GM12865 (cell line): ENCODE measurements around the gene MINK1.

Experiments
- DNase-seq: peaks from one replicate; pipeline ENCODE4 v3.0.0; 2010; ENCODE audit warnings: low read depth
- H3K4me3 ChIP-seq: 2 replicates; pipeline ENCODE4 v1.5.1; 2011; ENCODE audit warnings: mild to moderate bottlenecking, low read depth, low read length, control low read depth
- TF ChIP-seq, protein P1 (sequence below): IDR thresholded peaks from 2 replicates; pipeline ENCODE4 v1.5.1; 2011; ENCODE audit warnings: low read length, control low read depth, low read depth, inconsistent platforms; ENCODE audit not compliant: insufficient read depth; ENCODE audit errors: missing control alignments

MINK1 gene

DNA sequence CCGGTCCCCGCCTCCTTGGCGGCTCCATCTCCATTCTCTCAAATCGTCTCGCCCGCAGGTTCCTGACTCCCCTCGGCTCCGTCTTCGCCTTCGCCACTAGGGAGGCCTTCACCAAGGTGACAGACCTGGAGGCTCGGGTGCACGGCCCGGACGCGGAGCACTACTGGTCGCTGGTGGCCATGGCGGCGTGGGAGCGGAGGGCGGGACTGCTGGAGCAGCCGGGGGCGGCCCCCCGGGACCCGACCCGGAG, 43.5 kb upstream of the MINK1 start:
- DNase-seq, result no peak
- TF ChIP-seq, protein P1, sequence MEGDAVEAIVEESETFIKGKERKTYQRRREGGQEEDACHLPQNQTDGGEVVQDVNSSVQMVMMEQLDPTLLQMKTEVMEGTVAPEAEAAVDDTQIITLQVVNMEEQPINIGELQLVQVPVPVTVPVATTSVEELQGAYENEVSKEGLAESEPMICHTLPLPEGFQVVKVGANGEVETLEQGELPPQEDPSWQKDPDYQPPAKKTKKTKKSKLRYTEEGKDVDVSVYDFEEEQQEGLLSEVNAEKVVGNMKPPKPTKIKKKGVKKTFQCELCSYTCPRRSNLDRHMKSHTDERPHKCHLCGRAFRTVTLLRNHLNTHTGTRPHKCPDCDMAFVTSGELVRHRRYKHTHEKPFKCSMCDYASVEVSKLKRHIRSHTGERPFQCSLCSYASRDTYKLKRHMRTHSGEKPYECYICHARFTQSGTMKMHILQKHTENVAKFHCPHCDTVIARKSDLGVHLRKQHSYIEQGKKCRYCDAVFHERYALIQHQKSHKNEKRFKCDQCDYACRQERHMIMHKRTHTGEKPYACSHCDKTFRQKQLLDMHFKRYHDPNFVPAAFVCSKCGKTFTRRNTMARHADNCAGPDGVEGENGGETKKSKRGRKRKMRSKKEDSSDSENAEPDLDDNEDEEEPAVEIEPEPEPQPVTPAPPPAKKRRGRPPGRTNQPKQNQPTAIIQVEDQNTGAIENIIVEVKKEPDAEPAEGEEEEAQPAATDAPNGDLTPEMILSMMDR, result no peak
- peak overlapping the region; percentile 73 for H3K4me3 ChIP-seq

DNA sequence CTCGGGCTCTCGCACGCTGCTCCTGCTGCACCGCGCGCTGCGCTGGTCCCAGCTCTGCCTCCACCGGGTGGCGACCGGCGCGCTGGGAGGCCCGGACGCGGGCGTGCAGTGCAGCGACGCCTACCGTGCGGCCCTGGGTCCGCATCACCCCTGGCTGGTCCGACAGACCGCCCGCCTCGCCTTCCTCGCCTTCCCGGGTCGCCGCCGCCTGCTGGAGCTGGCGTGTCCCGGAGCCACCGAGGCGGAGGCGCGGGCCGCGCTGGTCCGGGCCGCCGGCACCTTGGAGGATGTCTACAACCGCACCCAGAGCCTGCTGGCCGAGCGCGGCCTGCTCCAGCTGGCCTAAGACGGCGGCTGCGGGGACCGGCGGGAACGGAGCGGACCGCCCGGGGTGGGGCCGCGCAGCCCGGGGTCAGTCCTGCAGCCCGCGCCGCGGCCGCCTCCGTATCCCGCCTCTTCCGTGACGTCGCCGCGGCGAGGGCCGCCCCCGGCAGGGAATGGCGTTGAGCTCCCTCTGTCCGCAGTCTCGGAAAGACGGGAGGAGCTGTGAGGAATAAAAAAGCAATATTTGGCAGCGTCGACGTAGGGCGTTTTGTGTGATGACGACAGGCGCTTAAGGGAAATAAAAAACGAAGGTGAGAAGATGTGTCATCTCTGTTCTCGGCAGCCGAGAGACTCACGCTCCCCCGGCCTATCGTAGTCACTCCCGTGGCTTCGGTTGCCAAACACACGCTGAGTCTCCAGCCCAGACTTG, 43.0 kb upstream of the MINK1 start:
- DNase-seq, result peak; percentile 92

DNA sequence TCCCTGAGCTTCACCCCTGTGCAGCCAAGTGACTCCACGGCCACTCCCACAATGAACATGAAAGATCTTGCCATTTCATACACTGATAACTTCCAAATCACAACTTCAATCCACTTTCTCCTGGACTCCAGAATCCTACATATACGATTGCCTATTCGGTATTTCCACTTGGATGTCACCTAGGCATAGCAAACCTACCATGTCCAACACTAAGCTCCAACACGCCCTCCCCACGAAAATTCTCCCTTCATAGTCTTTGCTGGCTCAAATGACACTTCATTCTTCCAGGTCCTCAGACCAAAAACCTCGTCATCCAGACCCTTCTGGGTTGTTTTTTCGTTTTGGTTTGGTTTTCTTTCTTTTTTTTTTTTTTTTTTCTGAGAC, 42.4 kb upstream of the MINK1 start:
- H3K4me3 ChIP-seq, result peak overlapping the region; percentile 73
- TF ChIP-seq, protein P1, result no peak
- DNase-seq, result no peak

More for the DNA sequence above, 43.0 kb upstream of the MINK1 start:
- H3K4me3 ChIP-seq, result peak overlapping the region; percentile 73
- TF ChIP-seq, protein P1, result peak; percentile 84

DNA sequence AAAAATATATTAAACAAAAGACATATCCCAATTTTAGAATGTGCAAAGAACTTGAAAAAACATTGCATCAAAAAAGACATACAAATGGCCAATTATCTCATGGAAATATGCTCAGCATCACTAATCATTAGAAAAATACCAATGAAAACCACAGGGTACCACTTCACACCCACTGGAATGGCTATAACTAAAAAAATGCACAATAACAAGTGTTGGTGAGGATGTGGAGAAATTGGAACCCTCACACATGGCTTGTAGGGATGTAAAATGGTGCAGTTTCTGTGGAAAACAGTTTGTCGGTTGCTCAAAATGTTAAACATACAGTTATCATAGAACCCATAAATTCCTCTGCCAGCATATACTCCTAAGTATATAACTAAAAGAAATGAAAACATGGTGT, 38.0 kb upstream of the MINK1 start:
- no peak for DNase-seq
- TF ChIP-seq, protein P1, result no peak
- no peak overlapping the region for H3K4me3 ChIP-seq

DNA sequence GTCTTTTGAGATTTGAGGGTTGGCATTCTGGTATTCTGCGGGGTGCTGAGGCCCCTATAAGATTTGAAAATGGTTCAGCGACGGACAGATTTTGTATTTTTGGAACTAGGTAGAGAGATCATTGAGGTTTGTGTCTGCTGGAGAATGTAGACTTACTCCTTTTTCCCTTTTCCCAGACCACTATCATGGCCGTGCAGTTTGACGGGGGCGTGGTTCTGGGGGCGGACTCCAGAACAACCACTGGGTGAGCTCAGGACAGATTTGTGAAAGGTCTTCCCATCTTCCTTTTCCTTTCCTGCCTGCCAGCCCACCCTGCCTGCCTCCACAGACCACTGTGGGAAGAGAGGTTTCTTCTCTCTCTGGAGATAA, 36.6 kb upstream of the MINK1 start:
- H3K4me3 ChIP-seq, result peak overlapping the region; percentile 49
- DNase-seq, result peak; percentile 40
- TF ChIP-seq, protein P1, result no peak

DNA sequence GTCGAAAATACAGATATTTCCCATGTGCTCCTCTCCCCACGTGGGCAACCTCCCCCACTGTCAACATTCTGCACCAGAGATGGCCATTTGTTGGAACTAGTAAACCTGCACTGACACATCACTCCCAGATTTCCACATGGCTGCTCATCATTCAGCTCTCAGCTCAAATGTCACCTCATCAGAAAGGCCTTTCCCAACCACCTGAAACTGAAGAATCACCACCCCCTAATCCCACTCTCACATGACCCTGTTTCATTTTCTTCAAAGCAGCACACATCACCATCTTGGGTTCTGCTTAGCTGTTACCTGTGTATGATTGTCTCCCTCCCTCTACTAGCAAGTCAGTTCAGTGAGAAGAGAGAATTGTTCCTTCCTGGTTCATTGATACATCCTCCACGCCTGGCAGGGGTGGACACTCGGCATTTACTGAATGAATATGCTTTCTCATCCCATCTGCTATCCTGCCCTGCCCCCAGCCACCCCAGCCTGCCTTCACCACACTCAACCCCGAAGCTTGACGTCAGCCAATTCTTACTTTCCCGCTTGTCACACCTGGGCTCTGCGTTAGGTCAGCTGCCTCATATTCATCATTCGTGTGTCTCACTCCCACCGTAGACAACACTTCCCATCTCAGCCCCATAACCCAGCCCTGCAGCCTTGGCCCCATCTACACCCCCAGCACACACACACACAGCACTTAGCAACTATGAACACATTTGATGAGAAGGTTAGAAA, 32.5 kb upstream of the MINK1 start:
- no peak overlapping the region for H3K4me3 ChIP-seq
- TF ChIP-seq, protein P1, result no peak
- DNase-seq, result peak; percentile 59
